Skeletal muscle tissue (tissue), 4 donors: ENCODE data around the gene MTR. TPM values are rescaled to one million over a fixed set of nuclear protein-coding genes. Genes with fewer than 3 reads are reported as not detected.

Source experiments
- H3K27ac ChIP-seq: one replicate; pipeline ENCODE4 v1.7.0; 2013; ENCODE audit warnings: mild to moderate bottlenecking, low read depth, low read length, inconsistent platforms
- H3K27me3 ChIP-seq, 3 donors: one replicate each; pipeline ENCODE4 v1.7.0; 2013; ENCODE audit warnings: low read length in 3 of 3; ENCODE audit not compliant: control insufficient read depth in 3 of 3, insufficient read depth in 3 of 3
- H3K36me3 ChIP-seq, 3 donors: one replicate each; pipeline ENCODE4 v1.7.0; 2013; ENCODE audit warnings: low read length in 3 of 3; ENCODE audit not compliant: control insufficient read depth in 3 of 3, insufficient read depth in 3 of 3
- H3K4me1 ChIP-seq, 3 donors: one replicate each; pipeline ENCODE4 v1.7.0; 2013; ENCODE audit warnings: low read length in 3 of 3, mild to moderate bottlenecking in 3 of 3; ENCODE audit not compliant: control insufficient read depth in 3 of 3, insufficient read depth in 3 of 3
- H3K4me3 ChIP-seq, 3 donors: one replicate each; pipeline ENCODE4 v1.7.0; 2013; ENCODE audit warnings: low read length in 3 of 3
- H3K9ac ChIP-seq, 3 donors: one replicate each; pipeline ENCODE4 v1.7.0; 2013; ENCODE audit warnings: low read length in 3 of 3, mild to moderate bottlenecking in 3 of 3, moderate library complexity in 2 of 3, low read depth in 1 of 3
- H3K9me3 ChIP-seq, 3 donors: one replicate each; pipeline ENCODE4 v1.7.0; 2013; ENCODE audit warnings: low read length in 3 of 3; ENCODE audit not compliant: control insufficient read depth in 3 of 3
- total RNA-seq: library from RNA; depleted of rRNA; stranded (reverse); fragments of >200 nt; gene quantifications from one replicate; pipeline ENCODE4 v1.2.3, GENCODE V29; 2014
- donor health status: Osteomylitis.

The MTR gene
- total RNA-seq, 1 donor from 2014 or later = 23.5 TPM

- H3K27ac ChIP-seq = no peak overlapping the region
- H3K4me1 ChIP-seq = no peaks in the 10 kb centered on the region
- H3K9me3 ChIP-seq = no peaks in the 10 kb centered on the region
- H3K36me3 ChIP-seq = peaks cover 38 to 62% (median 53%) of the 10 kb centered on the region in 3 donors
- no peak overlapping the region for H3K9ac ChIP-seq
- H3K27me3 ChIP-seq = no peaks in the 10 kb centered on the region
- H3K4me3 ChIP-seq = no peak overlapping the region
Observed at GRCh38 chr1:236837897-236838296, 42.8 kb downstream of the MTR start.

- H3K9me3 ChIP-seq = no peaks in the 10 kb centered on the region
- no peaks in the 10 kb centered on the region for H3K27me3 ChIP-seq
- H3K4me3 ChIP-seq = no peak overlapping the region
- no peak overlapping the region for H3K9ac ChIP-seq
- H3K36me3 ChIP-seq = peaks cover 29 to 36% (median 31%) of the 10 kb centered on the region in 3 donors
- H3K4me1 ChIP-seq = peaks cover 0 to 2% (median 0%) of the 10 kb centered on the region in 3 donors
- H3K27ac ChIP-seq = no peak overlapping the region
Observed at GRCh38 chr1:236841341-236841740, 46.2 kb downstream of the MTR start.

- no peaks in the 10 kb centered on the region for H3K9me3 ChIP-seq
- peaks cover 0 to 2% (median 0%) of the 10 kb centered on the region in 3 donors for H3K4me1 ChIP-seq
- H3K27me3 ChIP-seq = no peaks in the 10 kb centered on the region
- no peak overlapping the region for H3K9ac ChIP-seq
- H3K4me3 ChIP-seq = no peak overlapping the region
- H3K27ac ChIP-seq = no peak overlapping the region
- peaks cover 12 to 18% (median 15%) of the 10 kb centered on the region in 3 donors for H3K36me3 ChIP-seq
Observed at GRCh38 chr1:236844499-236845271, 49.6 kb downstream of the MTR start.

GRCh38 chr1:236845830-236846229 lies 50.7 kb downstream of the MTR start:
- H3K27ac ChIP-seq = no peak overlapping the region
- no peaks in the 10 kb centered on the region for H3K9me3 ChIP-seq
- H3K9ac ChIP-seq = no peak overlapping the region
- no peaks in the 10 kb centered on the region for H3K27me3 ChIP-seq
- peaks cover 0 to 2% (median 0%) of the 10 kb centered on the region in 3 donors for H3K4me1 ChIP-seq
- H3K4me3 ChIP-seq = no peak overlapping the region
- peaks cover 6 to 13% (median 9%) of the 10 kb centered on the region in 3 donors for H3K36me3 ChIP-seq

- Histone ChIP-seq H3K4me1 (peaks cover 0 to 2% (median 0%) of the 10 kb centered on the region in 3 donors), H3K27me3 (no peaks in the 10 kb centered on the region), H3K4me3 (no peak overlapping the region), H3K27ac (no peak overlapping the region), H3K9me3 (no peaks in the 10 kb centered on the region), H3K9ac (no peak overlapping the region), H3K36me3 (peaks cover 13 to 22% (median 22%) of the 10 kb centered on the region in 3 donors)
Observed at GRCh38 chr1:236848274-236848923, 53.3 kb downstream of the MTR start.

- Histone ChIP-seq H3K27me3 (no peaks in the 10 kb centered on the region), H3K4me3 (no peak overlapping the region), H3K9me3 (no peaks in the 10 kb centered on the region), H3K36me3 (peaks cover 21 to 38% (median 37%) of the 10 kb centered on the region in 3 donors), H3K9ac (no peak overlapping the region), H3K27ac (no peak overlapping the region), H3K4me1 (no peaks in the 10 kb centered on the region)
Observed at GRCh38 chr1:236850077-236850979, 55.2 kb downstream of the MTR start.

- H3K4me1 ChIP-seq = no peaks in the 10 kb centered on the region
- H3K27ac ChIP-seq = no peak overlapping the region
- no peak overlapping the region for H3K9ac ChIP-seq
- H3K27me3 ChIP-seq = no peaks in the 10 kb centered on the region
- H3K36me3 ChIP-seq = peaks cover 21 to 45% (median 42%) of the 10 kb centered on the region in 3 donors
- H3K9me3 ChIP-seq = no peaks in the 10 kb centered on the region
- no peak overlapping the region for H3K4me3 ChIP-seq
Observed at GRCh38 chr1:236851871-236852270, 56.8 kb downstream of the MTR start.

- Histone ChIP-seq H3K4me1 (no peaks in the 10 kb centered on the region), H3K36me3 (peaks cover 19 to 57% (median 41%) of the 10 kb centered on the region in 3 donors), H3K9me3 (no peaks in the 10 kb centered on the region), H3K4me3 (no peak overlapping the region), H3K27me3 (no peaks in the 10 kb centered on the region), H3K9ac (no peak overlapping the region), H3K27ac (no peak overlapping the region)
Observed at GRCh38 chr1:236853921-236854604, 59.0 kb downstream of the MTR start.

GRCh38 chr1:236854605-236854983 lies 59.5 kb downstream of the MTR start:
- Histone ChIP-seq H3K27ac (no peak overlapping the region), H3K9me3 (no peaks in the 10 kb centered on the region), H3K27me3 (no peaks in the 10 kb centered on the region), H3K36me3 (peaks cover 19 to 60% (median 44%) of the 10 kb centered on the region in 3 donors), H3K4me3 (no peak overlapping the region), H3K4me1 (no peaks in the 10 kb centered on the region), H3K9ac (no peak overlapping the region)
